Activated naive CD4-positive, alpha-beta T cell treated with anti-CD3 and anti-CD28 coated beads, Interleukin-2, amount 10 ng/mL, durations not matched to agents 7 days and 5 days (primary cell): Measurements from ENCODE around the gene GRIK2.

Experiments used
- CTCF ChIA-PET: fragments of 350-600 bp; sonication (Branson Sonifier 250); formaldehyde crosslinking; loops from one replicate; lab custom pipeline; 2021; ENCODE audit warnings: antibody characterized with exemption; lab: Charles Lee
- DNase-seq: peaks from one replicate; pipeline ENCODE4 v3.0.0-alpha.2; 2020
- H3K27ac Mint-ChIP-seq: one replicate; pipeline ENCODE4 v1.8.0; 2021; ENCODE audit warnings: mild to moderate bottlenecking, moderate library complexity, mixed read lengths
- H3K27me3 Mint-ChIP-seq: one replicate; pipeline ENCODE4 v1.8.0; 2021; ENCODE audit warnings: mild to moderate bottlenecking, mixed read lengths
- H3K36me3 Mint-ChIP-seq: one replicate; pipeline ENCODE4 v1.8.0; 2021; ENCODE audit warnings: mixed read lengths
- H3K4me1 Mint-ChIP-seq: one replicate; pipeline ENCODE4 v1.8.0; 2021; ENCODE audit warnings: mixed read lengths
- H3K4me3 Mint-ChIP-seq: one replicate; pipeline ENCODE4 v1.8.0; 2021; ENCODE audit warnings: mild to moderate bottlenecking, moderate library complexity, mixed read lengths
- H3K9me3 Mint-ChIP-seq: one replicate; pipeline ENCODE4 v1.8.0; 2021; ENCODE audit warnings: mixed read lengths

The GRIK2 gene

GRCh38 chr6:101840100-101840499 is 446.6 kb downstream of the GRIK2 start:
- Mint-ChIP-seq H3K4me1 (no peaks in the 10 kb centered on the region), H3K27ac (no peak overlapping the region), H3K36me3 (no peaks in the 10 kb centered on the region), H3K9me3 (peaks cover 7% of the 10 kb centered on the region), H3K4me3 (no peak overlapping the region), H3K27me3 (no peaks in the 10 kb centered on the region)
- DNase-seq: no peak
- CTCF ChIA-PET: no interaction called here

DNA sequence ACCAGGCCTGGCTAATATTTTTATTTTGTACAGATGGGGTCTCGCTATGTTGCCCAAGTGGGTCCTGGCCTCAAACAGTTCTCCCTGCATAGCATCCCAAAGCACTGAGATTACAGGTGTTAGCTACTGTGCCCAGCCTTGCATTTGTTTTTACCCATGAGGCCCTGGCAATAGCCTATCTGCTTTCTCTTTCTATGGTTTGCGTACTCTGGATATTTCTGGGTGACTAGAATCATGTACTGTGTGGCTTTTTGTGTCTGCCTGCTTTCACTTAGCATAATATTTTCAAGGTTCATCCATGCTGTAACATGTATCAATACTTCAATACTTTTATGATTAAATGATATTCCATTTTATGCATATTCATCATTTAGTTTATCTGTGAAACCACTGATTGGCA is 451.7 kb downstream of the GRIK2 start:
- Mint-ChIP-seq H3K36me3 (no peaks in the 10 kb centered on the region), H3K27me3 (no peaks in the 10 kb centered on the region), H3K9me3 (no peaks in the 10 kb centered on the region), H3K4me3 (no peak overlapping the region), H3K4me1 (no peaks in the 10 kb centered on the region), H3K27ac (no peak overlapping the region)
- CTCF ChIA-PET: no interaction called here
- DNase-seq: no peak

- Mint-ChIP-seq H3K4me1 (no peaks in the 10 kb centered on the region), H3K36me3 (no peaks in the 10 kb centered on the region), H3K27me3 (no peaks in the 10 kb centered on the region), H3K9me3 (no peaks in the 10 kb centered on the region), H3K4me3 (no peak overlapping the region), H3K27ac (no peak overlapping the region)
- no peak for DNase-seq
- CTCF ChIA-PET: no interaction called here
Measured at GRCh38 chr6:101845621-101846020, 452.1 kb downstream of the GRIK2 start.

DNA sequence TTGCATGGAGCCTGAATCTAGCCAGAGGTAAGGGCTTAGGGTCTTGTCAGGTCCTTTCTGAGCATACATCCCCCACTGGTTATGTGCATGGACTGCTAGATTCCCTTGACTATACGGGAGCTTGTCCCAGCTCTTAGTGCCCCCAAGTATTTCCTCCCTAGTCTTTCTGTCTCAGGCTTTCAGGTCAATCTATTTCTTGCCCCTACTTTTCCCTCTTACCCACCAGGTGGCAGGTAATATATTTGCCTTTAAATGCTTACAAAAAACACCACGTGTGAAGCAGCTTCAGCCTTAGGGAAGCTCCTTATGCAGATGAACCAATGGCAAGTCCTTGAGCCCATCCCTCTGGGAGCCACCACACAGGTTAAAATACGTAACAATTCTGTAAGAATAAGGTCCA is 454.2 kb downstream of the GRIK2 start:
- Mint-ChIP-seq H3K27me3 (no peaks in the 10 kb centered on the region), H3K9me3 (no peaks in the 10 kb centered on the region), H3K27ac (no peak overlapping the region)

GRCh38 chr6:101851911-101852310 is 458.4 kb downstream of the GRIK2 start:
- no peaks in the 10 kb centered on the region for H3K9me3 Mint-ChIP-seq
- DNase-seq: no peak
- no peaks in the 10 kb centered on the region for H3K27me3 Mint-ChIP-seq
- H3K4me3 Mint-ChIP-seq: no peak overlapping the region
- H3K27ac Mint-ChIP-seq: no peak overlapping the region
- no peaks in the 10 kb centered on the region for H3K36me3 Mint-ChIP-seq
- CTCF ChIA-PET: no interaction called here
- H3K4me1 Mint-ChIP-seq: no peaks in the 10 kb centered on the region

More for the DNA sequence above, 454.2 kb downstream of the GRIK2 start:
- Mint-ChIP-seq H3K4me1 (no peaks in the 10 kb centered on the region), H3K36me3 (no peaks in the 10 kb centered on the region), H3K4me3 (no peak overlapping the region)
- no peak for DNase-seq
- CTCF ChIA-PET: no interaction called here

- no peaks in the 10 kb centered on the region for H3K9me3 Mint-ChIP-seq
- H3K27ac Mint-ChIP-seq: no peak overlapping the region
- CTCF ChIA-PET: no interaction called here
- H3K4me1 Mint-ChIP-seq: no peaks in the 10 kb centered on the region
- no peaks in the 10 kb centered on the region for H3K27me3 Mint-ChIP-seq
- no peak overlapping the region for H3K4me3 Mint-ChIP-seq
- no peak for DNase-seq
- no peaks in the 10 kb centered on the region for H3K36me3 Mint-ChIP-seq
Measured at GRCh38 chr6:101853231-101854085, 459.9 kb downstream of the GRIK2 start.

GRCh38 chr6:101876431-101876830 is 482.9 kb downstream of the GRIK2 start:
- Mint-ChIP-seq H3K27ac (no peak overlapping the region), H3K36me3 (no peaks in the 10 kb centered on the region), H3K27me3 (no peaks in the 10 kb centered on the region), H3K4me3 (no peak overlapping the region), H3K9me3 (no peaks in the 10 kb centered on the region), H3K4me1 (no peaks in the 10 kb centered on the region)
- no peak for DNase-seq
- CTCF ChIA-PET: no interaction called here

- H3K9me3 Mint-ChIP-seq: no peaks in the 10 kb centered on the region
- H3K27me3 Mint-ChIP-seq: no peaks in the 10 kb centered on the region
- no peaks in the 10 kb centered on the region for H3K4me1 Mint-ChIP-seq
- H3K4me3 Mint-ChIP-seq: no peak overlapping the region
- CTCF ChIA-PET: no interaction called here
- no peak overlapping the region for H3K27ac Mint-ChIP-seq
- no peak for DNase-seq
- no peaks in the 10 kb centered on the region for H3K36me3 Mint-ChIP-seq
Measured at GRCh38 chr6:101878554-101879276, 485.2 kb downstream of the GRIK2 start.

DNA sequence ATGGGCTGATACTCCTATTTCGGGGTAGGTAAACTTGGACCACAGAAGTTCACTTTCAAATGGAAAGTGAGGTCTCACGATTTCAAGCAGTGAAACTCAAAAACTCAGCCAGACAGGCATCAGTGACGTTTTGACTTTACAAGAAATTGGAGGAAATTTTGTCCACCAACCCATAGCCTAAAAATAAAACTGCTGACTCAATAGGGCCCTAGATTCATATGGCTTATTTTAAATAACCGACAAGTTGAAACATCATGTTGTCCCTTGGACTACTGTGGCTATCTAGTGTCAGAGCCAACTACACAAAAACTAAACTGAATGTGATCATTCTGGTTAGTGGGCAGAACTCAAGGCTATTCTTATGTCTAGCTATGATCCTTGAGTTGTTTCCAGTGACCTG is 486.3 kb downstream of the GRIK2 start:
- CTCF ChIA-PET: no interaction called here
- no peaks in the 10 kb centered on the region for H3K27me3 Mint-ChIP-seq
- no peak overlapping the region for H3K27ac Mint-ChIP-seq

DNA sequence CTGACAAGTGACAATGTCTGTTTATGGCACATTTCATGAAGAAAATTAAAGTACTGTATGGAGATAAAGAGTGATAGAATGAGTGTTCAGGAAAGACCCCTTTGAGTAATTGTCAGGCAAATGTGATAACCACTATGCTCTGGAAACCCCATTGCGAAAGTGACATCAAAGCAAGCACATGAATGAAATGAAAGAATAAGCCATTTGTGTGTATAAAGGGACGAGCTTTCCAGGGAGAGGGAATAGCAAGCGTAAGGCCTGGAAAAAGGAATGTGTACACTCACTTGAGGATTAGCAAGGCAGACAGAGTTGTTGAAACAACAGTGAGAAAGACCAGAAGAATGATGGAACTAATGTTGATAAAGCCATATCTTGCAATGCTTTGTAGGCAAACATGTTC is 490.0 kb downstream of the GRIK2 start:
- CTCF ChIA-PET: no interaction called here
- no peaks in the 10 kb centered on the region for H3K27me3 Mint-ChIP-seq
- no peaks in the 10 kb centered on the region for H3K4me1 Mint-ChIP-seq
- no peaks in the 10 kb centered on the region for H3K36me3 Mint-ChIP-seq
- H3K27ac Mint-ChIP-seq: no peak overlapping the region
- no peak for DNase-seq
- H3K9me3 Mint-ChIP-seq: no peaks in the 10 kb centered on the region
- no peak overlapping the region for H3K4me3 Mint-ChIP-seq

More for the DNA sequence above, 486.3 kb downstream of the GRIK2 start:
- H3K4me1 Mint-ChIP-seq: no peaks in the 10 kb centered on the region
- DNase-seq: no peak
- no peak overlapping the region for H3K4me3 Mint-ChIP-seq
- H3K9me3 Mint-ChIP-seq: no peaks in the 10 kb centered on the region
- no peaks in the 10 kb centered on the region for H3K36me3 Mint-ChIP-seq

- CTCF ChIA-PET: no interaction called here
- no peak for DNase-seq
Measured at GRCh38 chr6:101887532-101887931, 494.0 kb downstream of the GRIK2 start.

GRCh38 chr6:101907356-101908217 is 514.1 kb downstream of the GRIK2 start:
- no peaks in the 10 kb centered on the region for H3K4me1 Mint-ChIP-seq
- DNase-seq: no peak
- H3K36me3 Mint-ChIP-seq: no peaks in the 10 kb centered on the region
- CTCF ChIA-PET: no interaction called here
- peaks cover 2% of the 10 kb centered on the region for H3K9me3 Mint-ChIP-seq
- H3K27ac Mint-ChIP-seq: no peak overlapping the region
- no peak overlapping the region for H3K4me3 Mint-ChIP-seq
- H3K27me3 Mint-ChIP-seq: no peaks in the 10 kb centered on the region

More at GRCh38 chr6:101887532-101887931, 494.0 kb downstream of the GRIK2 start:
- H3K27me3 Mint-ChIP-seq: no peaks in the 10 kb centered on the region
- no peaks in the 10 kb centered on the region for H3K36me3 Mint-ChIP-seq
- no peaks in the 10 kb centered on the region for H3K9me3 Mint-ChIP-seq
- H3K4me3 Mint-ChIP-seq: no peak overlapping the region
- no peaks in the 10 kb centered on the region for H3K4me1 Mint-ChIP-seq
- no peak overlapping the region for H3K27ac Mint-ChIP-seq

DNA sequence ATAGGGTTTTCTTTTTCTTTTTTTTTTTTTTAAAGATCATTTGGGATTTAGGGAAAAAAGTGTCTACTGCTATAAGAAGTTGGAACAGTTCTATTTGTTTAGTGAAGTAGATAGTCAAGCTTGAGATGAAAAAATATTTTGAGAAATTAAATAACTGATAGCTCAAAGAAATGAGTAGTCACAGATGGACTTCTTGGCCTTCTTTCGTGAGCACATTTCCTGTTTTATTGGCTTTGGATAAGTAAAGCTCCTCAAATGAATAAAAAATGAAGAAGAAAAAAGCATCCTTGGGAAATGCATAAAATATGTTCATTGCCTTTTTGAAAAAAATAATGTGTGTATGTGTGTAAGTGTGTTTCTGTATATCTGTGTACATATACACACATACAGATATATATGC is 515.9 kb downstream of the GRIK2 start:
- CTCF ChIA-PET: no interaction called here
- no peaks in the 10 kb centered on the region for H3K27me3 Mint-ChIP-seq
- peaks cover 2% of the 10 kb centered on the region for H3K9me3 Mint-ChIP-seq
- H3K27ac Mint-ChIP-seq: no peak overlapping the region
- DNase-seq: no peak
- no peaks in the 10 kb centered on the region for H3K36me3 Mint-ChIP-seq
- no peak overlapping the region for H3K4me3 Mint-ChIP-seq
- no peaks in the 10 kb centered on the region for H3K4me1 Mint-ChIP-seq

DNA sequence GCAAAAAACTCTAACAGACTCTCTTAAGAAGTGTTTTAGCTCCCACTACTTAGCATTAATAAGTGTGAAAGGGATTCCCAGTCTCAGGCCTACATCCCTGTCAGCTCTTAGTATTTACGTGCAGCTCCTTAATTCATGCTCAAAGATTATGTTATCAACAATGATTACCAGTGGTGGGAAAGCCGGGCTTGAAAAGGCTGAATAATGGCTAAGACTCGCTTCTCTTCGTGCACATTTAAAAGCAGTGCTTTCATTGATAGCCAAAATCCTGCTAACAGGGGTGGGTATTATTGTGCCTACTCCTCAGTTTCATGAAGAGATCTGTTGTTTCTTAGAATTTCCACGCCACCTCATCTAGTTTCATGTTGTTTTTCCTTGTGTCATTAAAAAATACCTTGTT is 518.8 kb downstream of the GRIK2 start:
- Mint-ChIP-seq H3K4me1 (no peaks in the 10 kb centered on the region), H3K9me3 (peaks cover 2% of the 10 kb centered on the region), H3K27me3 (no peaks in the 10 kb centered on the region), H3K36me3 (no peaks in the 10 kb centered on the region), H3K27ac (no peak overlapping the region), H3K4me3 (no peak overlapping the region)
- CTCF ChIA-PET: no interaction called here
- DNase-seq: no peak
